ENCODE measurements around the gene SLC12A7. TPM values are rescaled to one million over a fixed set of nuclear protein-coding genes. Genes with fewer than 3 reads are reported as not detected.

Gene SLC12A7
- total RNA-seq, 2 donors from 2014 or later = 27.6 to 138 TPM

- 91% methylated on average over 34 of the region's 34 CpGs for WGBS
- intact Hi-C loops (cut with DNase I) = no loop called here
- no peaks in the 10 kb centered on the region for H3K9me3 ChIP-seq
- TF ChIP-seq POLR2A (IDR thresholded peaks at IDR 0.05) (no peak), CTCF (IDR thresholded peaks at IDR 0.05) (no peak), POLR2AphosphoS5 (IDR thresholded peaks at IDR 0.05) (no peak)
- no peak overlapping the region for H3K27ac ChIP-seq
- no peaks in the 10 kb centered on the region for H3K4me1 ChIP-seq (replicated peaks)
- no peak overlapping the region for H3K4me3 ChIP-seq
- H3K27me3 ChIP-seq (replicated peaks; ENCODE audit: insufficient read depth) = no peaks in the 10 kb centered on the region
- no peak for DNase-seq (ENCODE audit: low spot score)
- H3K36me3 ChIP-seq = peaks cover 0 to 6% of the 10 kb centered on the region in 2 donors
Observed at GRCh38 chr5:1068204-1068894, 43.5 kb downstream of the SLC12A7 start.

- no peak overlapping the region for H3K4me3 ChIP-seq
- DNase-seq (ENCODE audit: low spot score) = no peak
- WGBS = 90% methylated on average over 44 of the region's 45 CpGs
- no peaks in the 10 kb centered on the region for H3K9me3 ChIP-seq
- intact Hi-C loops (cut with DNase I) = no loop called here
- TF ChIP-seq CTCF (IDR thresholded peaks at IDR 0.05) = no peak
- no peak for TF ChIP-seq POLR2A (IDR thresholded peaks at IDR 0.05)
- no peak for TF ChIP-seq POLR2AphosphoS5 (IDR thresholded peaks at IDR 0.05)
- H3K36me3 ChIP-seq = peaks cover 0 to 6% of the 10 kb centered on the region in 2 donors
- H3K27ac ChIP-seq = no peak overlapping the region
- no peaks in the 10 kb centered on the region for H3K4me1 ChIP-seq (replicated peaks)
- no peaks in the 10 kb centered on the region for H3K27me3 ChIP-seq (replicated peaks; ENCODE audit: insufficient read depth)
Observed at GRCh38 chr5:1067141-1068121, 44.4 kb downstream of the SLC12A7 start.

GRCh38 chr5:1066676-1067075 is 45.2 kb downstream of the SLC12A7 start:
- H3K36me3 ChIP-seq = peaks cover 0 to 6% of the 10 kb centered on the region in 2 donors

GRCh38 chr5:1065891-1066650 is 45.8 kb downstream of the SLC12A7 start:
- Histone ChIP-seq H3K4me1 (replicated peaks) (no peaks in the 10 kb centered on the region), H3K27ac (no peak overlapping the region), H3K4me3 (no peak overlapping the region), H3K9me3 (no peaks in the 10 kb centered on the region), H3K36me3 (peaks cover 0 to 6% of the 10 kb centered on the region in 2 donors), H3K27me3 (replicated peaks; ENCODE audit: insufficient read depth) (no peaks in the 10 kb centered on the region)
- intact Hi-C loops (cut with DNase I) = no loop called here
- TF ChIP-seq POLR2AphosphoS5 (IDR thresholded peaks at IDR 0.05) = no peak
- TF ChIP-seq CTCF (IDR thresholded peaks at IDR 0.05) = no peak
- no peak for TF ChIP-seq POLR2A (IDR thresholded peaks at IDR 0.05)
- 89% methylated on average over 13 of the region's 16 CpGs for whole genome bisulfite sequencing
- no peak for DNase-seq (ENCODE audit: low spot score)

More at GRCh38 chr5:1066676-1067075, 45.2 kb downstream of the SLC12A7 start:
- Histone ChIP-seq H3K27me3 (replicated peaks; ENCODE audit: insufficient read depth) (no peaks in the 10 kb centered on the region), H3K4me3 (no peak overlapping the region), H3K4me1 (replicated peaks) (no peaks in the 10 kb centered on the region), H3K27ac (no peak overlapping the region), H3K9me3 (no peaks in the 10 kb centered on the region)
- TF ChIP-seq CTCF (IDR thresholded peaks at IDR 0.05) = no peak
- TF ChIP-seq POLR2A (IDR thresholded peaks at IDR 0.05) = no peak
- no peak for TF ChIP-seq POLR2AphosphoS5 (IDR thresholded peaks at IDR 0.05)
- intact Hi-C loops (cut with DNase I) = no loop called here
- WGBS = 91% methylated on average over 12 of the region's 12 CpGs
- no peak for DNase-seq (ENCODE audit: low spot score)
